ENCODE measurements around the gene OR8B2. TPM values are rescaled to one million over a fixed set of nuclear protein-coding genes. Genes with fewer than 3 reads are reported as not detected.
A peak's percentile ranks its signal among the peaks of the same experiment; 100 is the strongest.

The OR8B2 gene
- total RNA-seq = not detected in 2 replicates
- polyA plus RNA-seq = not detected in 2 replicates

GRCh38 chr11:124384399-124384798 lies at the start of gene OR8B2:
Gene OR8B2, minus strand, starts transcription at chr11:124384499. Its CDS starts 1,156 bp downstream, at chr11:124383343.
- Histone ChIP-seq H3K9me3 (ENCODE audit: low read depth) (no peaks in the 10 kb centered on the region), H3K27ac (no peak within 1 kb of the TSS), H3K4me1 (ENCODE audit: low read depth) (no peaks in the 10 kb centered on the region), H3K27me3 (no peaks in the 10 kb centered on the region), H3K36me3 (no peaks in the 10 kb centered on the region), H3K4me3 (no peak within 1 kb of the TSS)
- TF ChIP-seq CTCF (IDR thresholded peaks at IDR 0.05; ENCODE audit: low read depth, low read length) = no peak
- DNase-seq (ENCODE audit: low read depth in 1 of 2, low spot score in 1 of 2) = no peak

DNA sequence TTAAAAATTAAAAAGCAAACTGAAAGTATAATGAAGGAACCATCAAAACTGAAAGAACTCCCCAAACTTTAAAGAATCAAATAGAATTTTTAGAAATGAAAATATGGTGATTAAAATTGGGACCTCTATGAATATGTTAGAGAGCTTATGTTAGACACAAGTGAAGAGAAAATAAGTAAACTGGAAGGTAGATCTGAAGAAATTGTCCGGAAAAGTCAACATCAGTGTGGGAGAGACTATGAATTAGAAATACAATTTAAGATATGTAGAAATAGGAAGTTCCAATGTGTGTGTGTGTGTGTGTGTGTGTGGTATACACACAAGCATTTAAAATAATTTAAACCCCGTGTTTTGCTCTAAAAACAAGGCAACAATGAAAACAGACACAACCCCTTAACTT lies 45.3 kb upstream of the OR8B2 start:
- TF ChIP-seq CTCF (IDR thresholded peaks at IDR 0.05; ENCODE audit: low read depth, low read length) = no peak
- Histone ChIP-seq H3K27me3 (peaks cover 4% of the 10 kb centered on the region), H3K4me3 (no peak overlapping the region), H3K27ac (no peak overlapping the region), H3K36me3 (no peaks in the 10 kb centered on the region), H3K9me3 (ENCODE audit: low read depth) (no peaks in the 10 kb centered on the region), H3K4me1 (ENCODE audit: low read depth) (no peaks in the 10 kb centered on the region)
- DNase-seq (ENCODE audit: low read depth in 1 of 2, low spot score in 1 of 2) = no peak

DNA sequence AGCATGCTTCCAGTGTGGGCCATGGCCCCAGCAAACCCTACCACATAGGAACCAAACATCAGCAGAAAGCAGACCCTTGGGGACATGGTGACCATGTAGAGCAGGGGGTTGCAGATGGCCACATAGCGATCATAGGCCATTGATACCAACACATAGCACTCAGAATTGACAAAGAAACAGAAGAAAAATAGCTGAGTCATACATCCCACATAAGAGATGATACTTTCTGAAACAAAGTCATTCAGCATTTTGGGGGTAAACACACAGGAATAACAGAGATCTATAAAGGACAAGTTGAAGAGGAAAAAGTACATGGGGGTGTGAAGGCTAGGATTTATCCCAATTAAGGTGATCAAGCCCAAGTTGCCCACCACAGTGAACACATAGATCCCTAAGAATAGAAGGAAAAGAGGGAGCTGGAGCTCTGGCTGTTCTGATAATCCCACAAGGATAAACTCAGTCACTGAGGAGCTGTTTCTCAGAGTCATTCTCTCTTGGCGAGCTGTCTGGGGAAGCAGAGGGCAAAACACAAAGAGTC lies 40.2 kb upstream of the OR8B2 start, which contains the start of gene OR8B4:
OR8B4 (minus strand) TSS at position 488 of the 538 bp plus-strand sequence; CDS start at position 488, 0 bp downstream.
- H3K36me3 ChIP-seq = no peaks in the 10 kb centered on the region
- no peak for TF ChIP-seq CTCF (IDR thresholded peaks at IDR 0.05; ENCODE audit: low read depth, low read length)
- no peak within 1 kb of the TSS for H3K27ac ChIP-seq
- no peak within 1 kb of the TSS for H3K4me3 ChIP-seq
- peaks cover 4% of the 10 kb centered on the region for H3K27me3 ChIP-seq
- no peaks in the 10 kb centered on the region for H3K4me1 ChIP-seq (ENCODE audit: low read depth)
- no peaks in the 10 kb centered on the region for H3K9me3 ChIP-seq (ENCODE audit: low read depth)
- DNase-seq (ENCODE audit: low read depth in 1 of 2, low spot score in 1 of 2) = no peak

DNA sequence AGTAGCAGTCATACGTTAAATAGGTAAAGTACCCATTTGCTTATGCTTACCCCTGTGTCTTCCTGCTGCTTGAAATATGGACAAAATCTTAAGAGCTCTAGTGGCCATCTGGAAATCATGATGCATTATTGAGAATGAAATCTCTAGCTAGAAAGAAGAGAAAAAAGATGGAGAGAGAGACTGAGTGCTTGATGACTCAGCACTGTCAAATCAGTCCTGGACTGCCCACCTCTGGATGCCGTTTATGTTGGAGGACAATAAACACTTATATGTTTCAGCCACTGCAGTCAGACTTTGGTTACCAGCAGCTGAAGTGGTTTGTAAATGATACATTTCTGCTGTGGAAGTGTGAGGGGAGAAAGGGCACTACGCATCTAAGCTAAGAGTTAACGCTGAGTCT lies 36.7 kb upstream of the OR8B2 start:
- Histone ChIP-seq H3K4me3 (no peak overlapping the region), H3K27ac (no peak overlapping the region), H3K4me1 (ENCODE audit: low read depth) (peaks cover 5% of the 10 kb centered on the region), H3K27me3 (peaks cover 4% of the 10 kb centered on the region), H3K36me3 (no peaks in the 10 kb centered on the region), H3K9me3 (ENCODE audit: low read depth) (no peaks in the 10 kb centered on the region)
- TF ChIP-seq CTCF (IDR thresholded peaks at IDR 0.05; ENCODE audit: low read depth, low read length) = no peak
- DNase-seq (ENCODE audit: low read depth in 1 of 2, low spot score in 1 of 2) = no peak

DNA sequence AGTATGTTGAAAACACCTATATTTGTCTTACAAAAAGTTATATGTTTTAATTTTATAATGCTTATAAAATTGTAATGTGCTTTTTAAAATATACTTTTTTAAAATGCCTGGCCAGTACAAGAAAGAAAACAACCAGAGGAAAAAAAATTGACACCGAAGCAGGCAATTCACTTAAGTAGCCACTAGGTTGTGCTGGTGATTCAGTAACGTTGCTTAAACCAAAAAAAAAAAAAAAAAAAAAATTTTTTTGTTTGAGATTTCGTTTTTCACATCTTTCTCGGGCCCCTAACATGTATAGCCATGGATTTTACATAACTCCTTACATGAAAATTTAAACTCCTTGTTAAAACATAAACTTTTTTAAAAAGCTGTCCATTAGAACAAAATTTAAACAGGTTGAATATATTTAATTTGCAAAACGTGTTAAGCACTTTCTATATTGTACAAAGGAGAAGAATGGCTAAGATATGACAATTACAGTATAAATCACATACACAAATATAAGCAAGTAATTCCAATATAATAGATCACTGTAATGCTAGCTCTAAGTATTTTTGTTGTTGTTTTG lies 31.1 kb upstream of the OR8B2 start:
- Histone ChIP-seq H3K4me1 (ENCODE audit: low read depth) (peaks cover 5% of the 10 kb centered on the region), H3K27me3 (peaks cover 22% of the 10 kb centered on the region), H3K27ac (no peak overlapping the region), H3K4me3 (no peak overlapping the region), H3K9me3 (ENCODE audit: low read depth) (no peaks in the 10 kb centered on the region), H3K36me3 (no peaks in the 10 kb centered on the region)
- DNase-seq (ENCODE audit: low read depth in 1 of 2, low spot score in 1 of 2) = peak; percentile 60 to 74
- TF ChIP-seq CTCF (IDR thresholded peaks at IDR 0.05; ENCODE audit: low read depth, low read length) = peak; percentile 67

All from cardiac muscle cell (in vitro differentiated cells and primary cell).